GM12878 (cell line): ENCODE data around the gene GCNT2. TPM values are rescaled to one million over a fixed set of nuclear protein-coding genes. Genes with fewer than 3 reads are reported as not detected.

Experiments
- ATAC-seq: fragments of 200-7000 bp; cut with Tn5 transposase; 3 replicates; pipeline ENCODE4 v1.9.1; 2020; ENCODE audit warnings: mild to moderate bottlenecking, moderate library complexity
- BruUV-seq: library from RNA; stranded (reverse); fragments of 400-500 nt; replicated peaks from 2 replicates; lab custom pipeline; 2021; lab: Mats Ljungman, UMichigan
- CTCF ChIA-PET: fragments of 300-600 bp; sonication (Branson Sonifier 250); formaldehyde crosslinking; extraction: SDS; loops from one replicate; lab custom pipeline; 2021; ENCODE audit warnings: inconsistent platforms; lab: Yijun Ruan, JAX
- POLR2A ChIA-PET: fragments of 350-600 bp; formaldehyde crosslinking; extraction: SDS; loops from one replicate; lab custom pipeline; 2021; ENCODE audit warnings: inconsistent platforms; lab: Charles Lee
- RAD21 ChIA-PET: fragments of 300-600 bp; sonication (Branson Sonifier 250); formaldehyde crosslinking; loops from one replicate; lab custom pipeline; 2023; ENCODE audit warnings: antibody characterized with exemption; ENCODE audit not compliant: unreplicated experiment; lab: Charles Lee
- SMC1A ChIA-PET: fragments of 300-600 bp; sonication (Branson Sonifier 250); formaldehyde crosslinking; loops from one replicate; lab custom pipeline; 2023; ENCODE audit not compliant: unreplicated experiment, uncharacterized antibody; lab: Charles Lee
- DNase-seq: peaks from one replicate; pipeline ENCODE4 v3.0.0-alpha.2; 2011; ENCODE audit warnings: low read depth, low spot score
- FAIRE-seq: peaks from 3 replicates; lab custom pipeline; 2011; peaks lifted over from hg19 to GRCh38; lab: Jason Lieb, UNC
- H2AFZ ChIP-seq: 2 replicates; pipeline ENCODE4 v1.6.0; 2011; ENCODE audit warnings: low read depth, low read length, control low read depth; ENCODE audit not compliant: control insufficient read depth
- H3K27ac ChIP-seq: 2 replicates; pipeline ENCODE4 v1.5.1; 2011; ENCODE audit warnings: control low read depth; ENCODE audit not compliant: control insufficient read depth, insufficient read depth
- H3K27me3 ChIP-seq, 2 experiments: replicated peaks in 1 of 2; 2 replicates each; pipeline versions ENCODE4 v1.6.0 to v1.6.1; 2011; ENCODE audit warnings: low read length in 1 of 2; ENCODE audit not compliant: control insufficient read depth in 2 of 2, insufficient read depth in 2 of 2
- H3K36me3 ChIP-seq, 2 experiments: 2 replicates each; pipeline ENCODE4 v1.5.1; 2011; ENCODE audit warnings: low read length in 1 of 2; ENCODE audit not compliant: control insufficient read depth in 2 of 2, insufficient read depth in 2 of 2
- H3K4me1 ChIP-seq: 2 replicates; pipeline ENCODE4 v1.6.1; 2011; ENCODE audit warnings: mild to moderate bottlenecking, low read length, moderate library complexity, mixed read lengths; ENCODE audit not compliant: control insufficient read depth, insufficient read depth
- H3K4me2 ChIP-seq: 2 replicates; pipeline ENCODE4 v1.6.0; 2011; ENCODE audit warnings: control low read depth; ENCODE audit not compliant: control insufficient read depth, insufficient read depth
- H3K4me3 ChIP-seq: fragments of 200-600 bp; sonication (generic); 2 replicates; pipeline ENCODE4 v1.5.1; 2016
- H3K79me2 ChIP-seq: 2 replicates; pipeline ENCODE4 v1.6.0; 2011; ENCODE audit warnings: low read length; ENCODE audit not compliant: control insufficient read depth, insufficient read depth
- H3K9ac ChIP-seq: 2 replicates; pipeline ENCODE4 v1.8.0; 2011; ENCODE audit warnings: low read length, control low read depth, mixed read lengths; ENCODE audit not compliant: control insufficient read depth, insufficient read depth
- H3K9me3 ChIP-seq: replicated peaks from 3 replicates; pipeline ENCODE4 v1.5.1; 2011; ENCODE audit warnings: mild to moderate bottlenecking, low read length; ENCODE audit not compliant: control insufficient read depth, insufficient read depth
- H4K20me1 ChIP-seq: 2 replicates; pipeline ENCODE4 v1.6.0; 2011; ENCODE audit not compliant: control insufficient read depth, insufficient read depth
- CHD1 ChIP-seq: IDR thresholded peaks from 2 replicates; pipeline ENCODE4 v1.6.1; 2012; ENCODE audit warnings: low read depth, low read length, improper control_type of control experiment
- E2F8 ChIP-seq: fragments of 450-650 bp; IDR thresholded peaks from 2 replicates; pipeline ENCODE4 v1.6.1; 2018; ENCODE audit warnings: mild to moderate bottlenecking, low read depth, moderate library complexity; ENCODE audit not compliant: partially characterized antibody
- GABPA ChIP-seq: IDR thresholded peaks from 2 replicates; pipeline ENCODE4 v1.6.1; 2014; ENCODE audit warnings: antibody characterized with exemption, low read depth, mild to moderate bottlenecking, inconsistent platforms
- GATAD2B ChIP-seq: fragments of 450-650 bp; conservative IDR thresholded peaks from 2 replicates; pipeline ENCODE4 v1.6.1; 2017; ENCODE audit warnings: low read depth, mild to moderate bottlenecking, moderate library complexity
- NFIC ChIP-seq: IDR thresholded peaks from 2 replicates; pipeline ENCODE4 v1.6.1; 2012; ENCODE audit warnings: low read depth, mild to moderate bottlenecking, inconsistent platforms, low read length, moderate library complexity
- NFYA ChIP-seq: IDR thresholded peaks from 2 replicates; pipeline ENCODE4 v1.6.1; 2011; ENCODE audit warnings: low read depth, mild to moderate bottlenecking, low read length, improper control_type of control experiment, borderline replicate concordance
- NR2C2 ChIP-seq: IDR thresholded peaks from 2 replicates; pipeline ENCODE4 v1.6.1; 2011; ENCODE audit warnings: borderline replicate concordance, low read depth; ENCODE audit not compliant: control insufficient read depth, insufficient read length
- PML ChIP-seq: IDR thresholded peaks from 2 replicates; pipeline ENCODE4 v1.6.1; 2012; ENCODE audit warnings: low read length, inconsistent platforms
- RUNX3 ChIP-seq: IDR thresholded peaks from 2 replicates; pipeline ENCODE4 v1.6.1; 2012; ENCODE audit warnings: low read length, inconsistent platforms
- SP1 ChIP-seq: IDR thresholded peaks from one replicate; pipeline ENCODE4 v1.6.1; 2011; ENCODE audit warnings: low read depth, low read length
- ZBTB4 ChIP-seq: fragments of 450-650 bp; formaldehyde crosslinking; IDR thresholded peaks from 2 replicates; pipeline ENCODE4 v1.4.0; 2022; ENCODE audit warnings: mild to moderate bottlenecking, moderate library complexity
- WGBS: methylation state at CpG from one replicate; pipeline ENCODE4 v1.1.6; 2016; ENCODE audit warnings: low lambda C conversion rate; ENCODE audit not compliant: insufficient replicate concordance, insufficient coverage; ENCODE audit errors: missing lambda C conversion rate; 5-methylcytosine and 5-hydroxymethylcytosine counted together
- in situ Hi-C: fragments of 300-500 bp; cut with MboI; formaldehyde crosslinking; loops from 9 replicates; pipeline ENCODE4 v1.14.3; 2018; ENCODE audit warnings: mixed read lengths
- intact Hi-C: fragments of 100-400 bp; cut with micrococcal nuclease; formaldehyde crosslinking; loops from one replicate; pipeline ENCODE4 v1.14.2; 2022; ENCODE audit not compliant: unreplicated experiment
- polyA plus RNA-seq, 11 experiments: library from polyadenylated mRNA; depleted of rRNA in 4 of 11; unstranded in 6 of 11; stranded (reverse) in 5 of 11; fragments of >200 nt; fragmentation: Nextera tagmentation in 4 of 11; fragmentation: Illumina TruSeq in 1 of 11; extraction: Ambion mirVana in 4 of 11; extraction: Trizol in 1 of 11; gene quantifications; 1 replicate in 1 of 11; 2 replicates in 10 of 11; pipeline versions ENCODE4 v1.2.1 to v1.2.3, GENCODE V29; 2011 to 2016; ENCODE audit warnings: inconsistent platforms in 2 of 11, missing spikeins in 2 of 11, low read depth in 1 of 11
- total RNA-seq, 4 experiments: library from RNA; depleted of rRNA in 3 of 4; stranded (reverse); fragments of >200 nt in 3 of 4; fragmentation: Illumina TruSeq in 1 of 4; extraction: Trizol in 1 of 4; gene quantifications; 2 replicates each; pipeline versions ENCODE4 v1.2.1 to v1.2.3, GENCODE V29; 2013 to 2021

The GCNT2 gene
- total and polyA plus RNA-seq, 10 of the 15 experiments (the other 5 are each of a cell fraction or from before 2014, with no cell fraction given): 5.0 to 21.6 (median 11.9) TPM

GRCh38 chr6:10507298-10507697 is 13.9 kb upstream of the GCNT2 start:
- POLR2A ChIA-PET: no interaction called here
- DNase-seq: no peak
- H3K27me3 ChIP-seq: no peaks in the 10 kb centered on the region
- no peaks in the 10 kb centered on the region for H4K20me1 ChIP-seq
- TF ChIP-seq E2F8: no peak
- TF ChIP-seq GATAD2B: no peak
- TF ChIP-seq, all 136 proteins: peak for 0
- intact Hi-C loops (no loop called here), in situ Hi-C loops (no loop called here)
- Histone ChIP-seq H3K9me3 (no peaks in the 10 kb centered on the region), H2AFZ (no peak overlapping the region), H3K79me2 (no peaks in the 10 kb centered on the region), H3K4me3 (no peak overlapping the region), H3K4me2 (no peak overlapping the region), H3K4me1 (no peaks in the 10 kb centered on the region), H3K36me3 (no peaks in the 10 kb centered on the region), H3K27ac (no peak overlapping the region), H3K9ac (no peak overlapping the region)
- ChIA-PET RAD21 (interaction anchor here (1.2 to 2.0 kb wide), 2 partner anchors 24 to 295 kb away, joined by 4 to 6 read pairs; no protein-coding TSS in a partner anchor), SMC1A (interaction anchor here (1.0 to 1.8 kb wide), 4 partner anchors 27 to 295 kb away, joined by 3 to 6 read pairs (median 4); no protein-coding TSS in a partner anchor), CTCF (interaction anchor here (0.6 to 7.1 kb wide), 5 partner anchors 11 to 294 kb away, joined by 3 to 67 read pairs (median 5); no protein-coding TSS in a partner anchor)
- no peak for ATAC-seq
- 52% methylated on average over 6 of the region's 6 CpGs for WGBS
- no peak for FAIRE-seq
- BruUV-seq: no TSS peak

GRCh38 chr6:10507715-10508114 is 13.4 kb upstream of the GCNT2 start:
- ChIA-PET SMC1A (interaction anchor here (1.0 to 1.8 kb wide), 4 partner anchors 13 to 295 kb away, joined by 3 to 6 read pairs (median 4); partner anchors contain the start of gene GCNT2), POLR2A (no interaction called here), RAD21 (interaction anchor here (1.2 to 2.0 kb wide), 3 partner anchors 24 to 295 kb away, joined by 4 to 6 read pairs (median 4); partner anchors contain the start of gene TMEM14B), CTCF (interaction anchor here (0.6 to 7.1 kb wide), 8 partner anchors 12 to 294 kb away, joined by 3 to 67 read pairs (median 4); no protein-coding TSS in a partner anchor)
- BruUV-seq: no TSS peak
- Histone ChIP-seq H3K4me3 (no peak overlapping the region), H3K4me1 (no peaks in the 10 kb centered on the region), H3K4me2 (no peak overlapping the region), H2AFZ (no peak overlapping the region), H3K9ac (no peak overlapping the region), H4K20me1 (no peaks in the 10 kb centered on the region), H3K27ac (no peak overlapping the region), H3K27me3 (no peaks in the 10 kb centered on the region), H3K79me2 (no peaks in the 10 kb centered on the region), H3K36me3 (no peaks in the 10 kb centered on the region), H3K9me3 (no peaks in the 10 kb centered on the region)
- in situ Hi-C loops: no loop called here
- 55% methylated on average over 5 of the region's 5 CpGs for WGBS
- DNase-seq (no peak), ATAC-seq (no peak), FAIRE-seq (no peak)
- intact Hi-C loops: no loop called here
- TF ChIP-seq RUNX3: no peak
- TF ChIP-seq GABPA: no peak
- TF ChIP-seq NR2C2: no peak
- TF ChIP-seq NFYA: no peak
- TF ChIP-seq NFIC: no peak
- no peak for TF ChIP-seq ZBTB4 (CRISPR knock-in tag)
- TF ChIP-seq SP1: no peak
- TF ChIP-seq CHD1: no peak
- TF ChIP-seq PML: no peak
